NCI-H526 (cell line): ENCODE data around the gene RASGRP3.

Experiments
- DNase-seq, 2 experiments: peaks; one replicate each; lab custom pipeline; 2025; lab: John Stamatoyannopoulos, UW

The RASGRP3 gene

GRCh38 chr2:33522576-33522975 lies 46.1 kb downstream of the RASGRP3 start:
- DNase-seq, result no peak

DNA sequence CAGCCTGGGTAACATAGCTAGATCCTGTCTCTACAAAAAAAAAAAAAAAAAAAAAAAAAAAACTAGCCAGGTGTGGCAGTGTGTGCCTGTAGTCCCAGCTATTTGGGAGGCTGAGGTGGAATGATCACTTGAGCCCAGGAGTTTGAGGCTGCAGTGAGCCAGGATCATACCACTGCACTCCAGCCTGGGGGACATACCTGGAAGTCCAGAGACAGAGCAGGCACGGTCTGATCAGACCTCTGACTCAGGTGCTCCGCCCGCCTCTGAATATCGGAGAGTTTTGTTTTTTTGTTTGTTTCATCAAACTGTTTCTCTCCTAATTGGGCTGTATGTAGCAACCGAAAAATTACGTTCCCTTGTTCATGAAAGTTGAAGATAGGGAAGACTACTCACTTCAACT lies 49.2 kb downstream of the RASGRP3 start:
- DNase-seq, result no peak

- no peak for DNase-seq
These were observed 49.7 kb downstream of the RASGRP3 start for GRCh38 chr2:33526132-33526531.

DNA sequence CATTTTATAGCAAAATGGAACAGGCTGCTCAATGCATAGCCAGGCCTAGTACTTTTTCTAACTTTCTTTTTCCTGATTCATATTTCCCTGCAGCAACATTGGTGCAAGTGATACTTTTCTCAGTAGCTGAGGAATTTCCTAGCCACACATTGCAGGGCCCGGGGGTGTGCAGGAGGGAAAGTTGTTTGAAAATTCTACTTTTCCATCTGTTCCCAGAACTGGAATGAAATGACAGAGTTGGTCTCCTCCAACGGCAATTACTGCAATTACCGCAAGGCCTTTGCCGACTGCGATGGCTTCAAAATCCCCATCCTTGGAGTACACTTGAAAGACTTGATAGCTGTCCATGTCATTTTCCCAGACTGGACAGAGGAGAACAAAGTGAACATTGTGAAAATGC lies 50.5 kb downstream of the RASGRP3 start:
- DNase-seq, result no peak

GRCh38 chr2:33528441-33528950 lies 52.0 kb downstream of the RASGRP3 start:
- DNase-seq, result no peak

DNA sequence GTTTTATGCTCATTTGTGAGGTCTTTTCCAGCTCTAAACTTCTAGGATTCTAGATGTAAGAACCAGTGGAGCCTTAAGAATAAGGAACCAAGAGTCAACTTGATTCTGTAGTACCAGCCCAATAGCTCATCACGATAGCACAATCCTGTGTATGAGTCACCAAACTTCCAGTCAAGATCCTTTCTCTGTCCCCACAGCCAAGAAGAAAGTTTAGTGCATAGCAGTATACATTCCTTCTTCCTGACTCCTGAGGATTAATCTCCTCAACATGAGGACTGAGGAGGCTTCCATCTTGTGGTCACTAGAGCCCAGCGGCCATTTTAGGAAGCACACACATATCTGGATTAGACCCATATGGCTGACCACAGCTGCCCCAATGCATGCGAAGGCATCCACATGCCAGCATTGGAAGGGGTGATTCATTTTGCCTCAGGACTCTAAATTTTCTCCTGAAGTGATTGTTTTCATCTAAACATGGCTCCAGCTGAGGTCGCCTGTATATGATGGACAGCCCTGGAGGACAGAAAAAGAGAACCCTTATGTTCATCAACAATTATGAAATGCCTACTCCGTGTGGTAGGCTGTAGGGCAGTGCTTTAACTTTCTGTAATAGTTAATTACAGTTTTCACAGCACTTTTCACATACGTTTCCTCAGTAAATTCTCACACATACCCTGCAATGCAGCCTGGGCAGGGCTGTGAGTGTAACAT lies 53.5 kb downstream of the RASGRP3 start:
- DNase-seq, result no peak

- no peak for DNase-seq
These were observed 54.5 kb downstream of the RASGRP3 start for GRCh38 chr2:33530690-33531548.

GRCh38 chr2:33531549-33532059 lies 55.2 kb downstream of the RASGRP3 start:
- no peak for DNase-seq

GRCh38 chr2:33532146-33532545 lies 55.7 kb downstream of the RASGRP3 start:
- no peak for DNase-seq

DNA sequence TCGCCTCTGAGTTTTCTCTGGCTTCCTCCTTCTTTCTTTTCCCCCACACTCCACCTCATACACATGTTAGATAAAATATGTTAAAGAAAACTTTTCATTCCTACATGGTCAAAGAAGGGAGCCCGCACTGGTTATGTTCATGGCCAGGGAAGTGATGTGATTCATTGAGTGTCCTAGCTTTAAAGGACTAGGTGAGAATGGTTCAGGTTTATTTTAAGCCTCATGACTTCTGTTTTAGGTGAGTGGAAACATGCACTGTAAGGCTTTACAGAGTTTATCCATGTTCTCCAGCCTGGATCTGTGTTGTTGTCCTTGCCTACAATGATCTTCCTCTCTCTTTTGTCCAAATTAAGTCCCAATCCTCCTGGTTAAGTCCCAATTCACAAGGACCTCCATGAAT lies 56.5 kb downstream of the RASGRP3 start:
- DNase-seq, result no peak

GRCh38 chr2:33535421-33535820 lies 59.0 kb downstream of the RASGRP3 start:
- DNase-seq, result no peak

DNA sequence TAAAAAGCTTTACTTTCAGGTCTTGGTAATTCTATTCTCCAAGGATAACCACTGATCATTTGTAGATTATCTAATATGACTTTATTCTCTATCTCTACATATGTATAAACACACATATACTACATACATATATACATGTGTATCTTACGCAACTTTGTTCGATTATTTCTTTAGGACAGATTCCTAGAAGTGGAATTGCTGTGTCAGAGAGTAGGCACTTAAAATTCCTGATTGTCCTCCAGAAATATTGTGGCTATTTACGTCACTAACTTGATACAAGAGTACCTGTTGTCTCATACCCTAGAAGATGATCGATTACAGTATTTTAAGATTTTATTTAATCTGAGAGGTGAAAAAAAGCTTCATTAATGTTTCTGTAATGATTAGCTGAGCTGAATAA lies 64.8 kb downstream of the RASGRP3 start:
- no peak for DNase-seq

DNA sequence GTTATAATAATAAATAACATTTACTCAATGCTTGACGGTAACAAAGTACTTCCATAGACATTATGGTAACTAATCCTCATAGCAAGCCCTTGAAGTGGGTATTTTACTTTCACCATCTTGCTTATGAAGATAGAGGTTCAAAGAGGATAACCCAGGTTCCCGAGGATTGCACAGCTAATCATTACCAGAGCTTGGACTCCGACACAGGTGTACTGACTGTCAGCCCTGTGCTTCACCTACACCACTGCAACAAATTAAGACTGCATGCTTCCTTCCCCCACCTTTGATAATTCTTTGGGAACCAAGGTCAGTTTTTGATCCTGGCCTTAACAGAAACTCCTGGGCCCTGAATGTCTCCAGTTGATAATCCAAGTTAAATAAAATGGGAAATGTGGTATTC lies 73.8 kb downstream of the RASGRP3 start:
- no peak for DNase-seq

- DNase-seq, result no peak
These were observed 76.5 kb downstream of the RASGRP3 start for GRCh38 chr2:33552758-33553461.

DNA sequence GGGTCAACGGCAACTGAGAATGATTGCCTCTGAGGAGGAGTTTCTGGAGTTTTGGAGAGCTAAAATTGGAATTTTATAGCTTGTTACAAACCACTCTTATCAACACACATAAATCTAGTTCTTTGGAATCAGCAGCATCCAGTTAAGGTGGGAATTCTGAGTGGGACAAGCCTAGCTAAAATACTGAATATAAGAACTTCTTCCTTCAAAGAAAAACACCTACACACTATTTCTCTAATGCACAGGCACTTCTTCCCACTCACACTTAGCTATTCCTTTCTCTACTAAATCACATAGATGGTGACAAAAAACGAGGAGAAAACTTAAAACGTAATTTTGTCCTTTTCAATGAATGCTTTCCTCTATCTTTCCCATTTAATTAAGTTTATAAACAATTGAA lies 79.2 kb downstream of the RASGRP3 start:
- DNase-seq, result no peak

DNA sequence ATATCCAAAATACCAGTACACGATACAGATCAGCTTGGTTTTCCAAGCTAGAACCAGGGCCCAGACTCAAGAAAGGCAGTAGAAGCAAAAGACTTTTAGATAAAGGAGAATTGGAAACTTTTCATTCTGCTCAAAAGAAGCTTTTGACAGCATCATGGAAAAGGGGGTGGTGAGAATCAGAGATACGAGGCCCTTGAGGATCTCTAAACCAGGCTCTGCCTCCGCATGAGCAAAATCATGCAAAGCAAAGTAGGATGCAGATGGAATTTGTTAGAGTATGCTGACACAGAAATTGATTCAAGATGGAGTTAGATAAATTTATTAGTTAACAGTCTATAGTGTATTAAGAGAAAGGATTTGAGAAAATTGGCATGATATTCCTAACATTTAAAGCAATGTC lies 82.9 kb downstream of the RASGRP3 start:
- DNase-seq, result no peak

DNA sequence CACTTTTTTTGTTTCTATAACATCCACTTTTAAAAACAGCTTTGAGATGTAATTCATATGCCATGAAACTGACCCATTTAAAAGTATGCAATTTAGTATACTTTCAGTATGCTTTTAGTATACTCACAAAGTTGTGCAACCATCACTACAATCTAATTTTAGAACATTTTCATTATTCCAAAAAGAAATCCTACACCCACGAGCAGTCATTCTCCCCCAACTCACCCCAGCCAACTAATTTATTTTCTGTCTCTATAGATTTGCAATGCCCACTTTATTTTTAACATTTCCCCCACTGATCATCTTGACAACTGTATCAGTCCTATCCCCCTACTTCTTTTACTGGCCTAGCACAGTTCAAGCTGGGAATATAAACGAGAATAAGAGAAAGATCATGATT lies 83.6 kb downstream of the RASGRP3 start:
- DNase-seq, result no peak

DNA sequence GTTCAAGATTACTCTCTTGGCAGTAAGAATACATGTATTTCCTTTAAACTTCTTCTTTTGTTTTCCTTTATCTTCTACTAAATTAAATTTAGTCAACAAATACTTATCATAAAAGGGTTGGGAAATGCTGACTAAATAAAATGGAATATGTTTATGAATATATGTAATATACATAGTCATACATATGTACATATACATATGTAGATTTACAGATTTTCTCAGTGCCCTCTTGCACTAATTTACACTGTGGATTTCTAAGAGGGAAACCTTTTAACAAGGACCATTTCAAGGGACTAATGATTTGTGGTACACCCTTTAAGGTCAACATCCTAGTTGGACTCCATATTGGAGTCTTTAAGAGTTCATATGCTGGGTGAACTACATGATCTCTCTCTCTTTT lies 85.4 kb downstream of the RASGRP3 start:
- no peak for DNase-seq

- no peak for DNase-seq
These were observed 94.2 kb downstream of the RASGRP3 start for GRCh38 chr2:33570681-33571080.

- no peak for DNase-seq
These were observed 97.2 kb downstream of the RASGRP3 start for GRCh38 chr2:33573657-33574056.

DNA sequence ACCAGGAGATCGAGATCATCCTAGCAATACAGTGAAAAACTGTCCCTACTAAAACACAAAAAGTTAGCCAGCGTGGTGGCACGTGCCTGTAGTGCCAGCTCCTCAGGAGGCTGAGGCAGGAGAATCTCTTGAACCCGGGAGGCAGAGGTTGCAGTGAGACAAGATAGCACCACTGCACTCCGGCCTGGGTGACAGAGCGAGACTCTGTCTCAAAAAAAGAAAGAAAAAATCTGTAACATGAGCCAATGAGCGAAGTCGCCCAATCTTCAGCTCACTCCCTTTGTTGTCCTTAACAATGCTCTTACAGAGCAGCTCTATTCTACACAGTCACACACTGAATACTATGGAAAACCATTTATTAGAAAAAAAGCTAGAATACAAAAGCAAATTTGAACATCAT lies 100.6 kb downstream of the RASGRP3 start:
- no peak for DNase-seq

- DNase-seq, result peak in 1 of 2 experiments; percentile 1
These were observed 101.2 kb downstream of the RASGRP3 start for GRCh38 chr2:33577668-33578067.
